Measurements from ENCODE around the gene TCERG1L.

- no peak for TF ChIP-seq POLR2A (IDR thresholded peaks at IDR 0.05)
- TF ChIP-seq CTCF (IDR thresholded peaks at IDR 0.05): no peak
These were observed 262.9 kb downstream of the TCERG1L start for GRCh38 chr10:131048606-131049005.

Measured in Peyer's patch (tissue), 4 donors.